Measurements from ENCODE around the gene NBDY.
"Not testable (repeated sequence)": the region's sequence is repeated elsewhere in the genome, so short reads cannot be mapped to it uniquely, and the experiment has no call there.

Gene NBDY

GRCh38 chrX:56802921-56803849 lies 74.1 kb downstream of the NBDY start:
- peak; percentile 51 for DNase-seq

DNA sequence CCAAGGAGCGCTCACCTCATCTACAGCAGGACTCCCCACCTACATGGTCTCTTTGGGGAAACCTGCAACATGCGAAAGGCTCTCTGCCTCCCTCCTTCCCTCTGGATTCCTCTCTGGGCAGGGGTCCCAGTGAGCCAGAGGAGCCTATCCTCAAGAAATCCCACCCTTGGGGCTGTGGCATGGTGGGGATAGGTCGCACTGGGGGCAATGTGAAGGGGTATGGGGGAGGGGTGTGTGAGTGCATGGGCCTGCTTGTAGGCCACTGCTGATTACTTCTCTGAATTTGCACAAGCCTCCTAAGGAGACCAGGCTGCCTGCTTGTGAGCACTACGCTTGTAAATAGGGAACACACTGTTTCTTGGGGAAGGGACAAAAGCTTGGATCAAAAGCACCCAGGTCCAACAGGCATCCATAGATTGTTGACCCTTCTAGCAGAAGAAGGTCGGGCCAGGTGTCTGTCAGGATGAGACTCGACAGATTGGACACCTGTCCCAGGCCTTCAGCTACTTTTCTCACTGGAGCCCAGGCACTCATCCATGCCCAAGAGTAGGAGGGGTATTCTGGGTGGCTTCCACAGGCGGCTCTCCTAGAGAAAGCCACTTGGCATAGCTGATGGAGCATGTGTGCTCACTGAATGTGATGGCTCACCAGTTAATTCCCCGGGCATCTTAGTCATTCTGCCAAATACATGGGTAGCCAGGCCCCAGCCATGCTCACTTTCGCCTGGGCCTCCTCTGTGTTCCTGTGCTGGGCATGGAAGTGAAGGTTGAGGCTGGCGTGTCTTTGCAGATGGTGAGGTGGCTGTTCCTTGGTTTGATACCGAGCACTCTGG lies 75.0 kb downstream of the NBDY start:
- no peak for DNase-seq

DNA sequence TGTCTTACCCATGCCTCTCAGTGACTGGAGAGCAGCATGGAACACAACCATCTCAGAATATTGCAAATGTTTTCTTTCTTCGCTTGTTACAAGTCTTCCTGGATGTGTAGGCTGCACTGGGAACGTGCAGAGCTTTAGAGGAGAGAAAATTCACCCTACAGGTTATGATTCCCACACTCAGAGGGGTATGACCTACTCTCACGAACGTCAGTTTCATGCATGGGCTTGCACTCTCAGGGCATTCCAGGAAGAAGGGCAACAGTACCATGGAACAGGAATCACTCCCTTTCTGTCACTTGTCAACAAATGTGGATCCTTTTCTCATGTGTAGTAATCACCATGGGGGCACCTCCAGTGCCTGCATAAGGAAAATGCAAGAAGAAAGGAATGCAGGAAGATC lies 75.8 kb downstream of the NBDY start:
- DNase-seq: no peak

GRCh38 chrX:56805399-56805798 lies 76.4 kb downstream of the NBDY start:
- no peak for DNase-seq

- not testable (repeated sequence) for DNase-seq
These were observed 77.1 kb downstream of the NBDY start for GRCh38 chrX:56806176-56806575.

DNA sequence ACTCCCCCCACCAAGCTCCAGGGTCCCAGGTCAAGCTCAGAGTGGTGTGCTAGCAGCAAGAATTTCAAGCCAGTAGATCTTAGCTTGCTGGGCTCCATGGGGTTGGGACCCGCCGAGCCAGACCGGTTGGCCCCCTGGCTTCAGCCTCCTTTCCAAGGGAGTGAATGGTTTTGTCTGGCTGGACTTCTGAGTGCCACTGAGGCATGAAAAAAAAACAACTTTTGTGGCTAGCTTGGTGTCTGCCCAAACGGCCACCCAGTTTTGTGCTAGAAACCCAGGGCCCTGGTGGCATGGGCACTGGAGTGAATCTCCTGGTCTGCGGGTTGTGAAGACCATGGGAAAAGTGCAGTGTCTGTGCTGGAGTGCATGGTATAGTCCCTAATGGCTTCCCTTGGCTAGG lies 82.6 kb downstream of the NBDY start:
- DNase-seq: no peak

GRCh38 chrX:56812515-56813105 lies 83.6 kb downstream of the NBDY start:
- no peak for DNase-seq

- DNase-seq: no peak
These were observed 84.3 kb downstream of the NBDY start for GRCh38 chrX:56813318-56813837.

GRCh38 chrX:56817179-56817578 lies 88.1 kb downstream of the NBDY start:
- no peak for DNase-seq

GRCh38 chrX:56826020-56826419 lies 97.0 kb downstream of the NBDY start:
- no peak for DNase-seq

- no peak for DNase-seq
These were observed 104.6 kb downstream of the NBDY start for GRCh38 chrX:56833626-56834025.

GRCh38 chrX:56853436-56853835 lies 124.4 kb downstream of the NBDY start:
- DNase-seq: no peak

DNA sequence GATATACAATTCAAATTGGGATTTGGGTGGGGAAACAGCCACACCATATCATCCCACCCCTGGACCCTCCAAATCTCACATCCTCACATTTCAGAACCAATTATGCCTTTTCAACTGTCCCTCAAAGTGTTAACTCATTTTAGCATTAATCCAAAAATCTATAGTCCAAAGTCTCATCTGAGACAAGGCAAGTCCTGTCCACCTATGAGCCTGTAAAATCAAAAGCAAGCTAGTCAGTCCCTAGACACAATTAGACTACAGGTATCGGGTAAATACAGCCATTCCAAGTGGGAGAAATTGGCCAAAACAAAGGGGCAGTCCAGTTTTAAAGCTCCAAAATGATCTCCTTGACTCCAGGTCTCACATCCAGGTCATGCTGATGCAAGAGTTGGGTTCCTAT lies 128.0 kb downstream of the NBDY start:
- no peak for DNase-seq

GRCh38 chrX:56860888-56861287 lies 131.8 kb downstream of the NBDY start:
- no peak for DNase-seq

All from stimulated activated CD4-positive, alpha-beta T cell treated with anti-CD3 and anti-CD28 coated beads, Interleukin-12 subunit alpha, Interleukin-12 subunit beta, amount 100 ng/mL, for 4 hours (primary cell).